Peyer's patch (tissue), 4 donors: ENCODE results near the gene MRAS. TPM values are rescaled to one million over a fixed set of nuclear protein-coding genes. Genes with fewer than 3 reads are reported as not detected.

Experiments used
- DNase-seq, 3 donors: peaks; one replicate each; pipeline ENCODE4 v3.0.0-alpha.2; 2017 to 2019
- H3K27ac ChIP-seq, 4 donors: fragments of 200-600 bp; sonication (generic); one replicate each; pipeline ENCODE4 v1.5.1; 2016 to 2019
- H3K27me3 ChIP-seq, 2 donors: fragments of 200-600 bp; sonication (generic); one replicate each; pipeline ENCODE4 v1.5.1; 2019
- H3K36me3 ChIP-seq, 3 donors: fragments of 200-600 bp; sonication (generic); one replicate each; pipeline ENCODE4 v1.5.1; 2016 to 2019
- H3K4me1 ChIP-seq, 4 donors: fragments of 200-600 bp; sonication (generic); one replicate each; pipeline ENCODE4 v1.5.1; 2016 to 2019
- H3K4me3 ChIP-seq, 4 donors: fragments of 200-600 bp; sonication (generic); 1 replicate in 3 of 4; 2 replicates in 1 of 4; pipeline ENCODE4 v1.5.1; 2016 to 2019; ENCODE audit warnings: mild to moderate bottlenecking in 1 of 4
- H3K9me3 ChIP-seq, 4 donors: fragments of 200-600 bp; sonication (generic); one replicate each; pipeline ENCODE4 v1.5.1; 2016 to 2019; ENCODE audit warnings: mild to moderate bottlenecking in 1 of 4
- POLR2A ChIP-seq, 2 donors: fragments of 450-650 bp; IDR thresholded peaks; one replicate each; pipeline ENCODE4 v1.5.1; 2017; ENCODE audit warnings: antibody characterized with exemption in 2 of 2, mild to moderate bottlenecking in 2 of 2, moderate library complexity in 2 of 2
- total RNA-seq, 4 donors: library from RNA; depleted of rRNA; stranded (reverse); fragments of >200 nt; gene quantifications; one replicate each; pipeline ENCODE4 v1.1.0, GENCODE V29; 2016
- TF ChIP-seq, protein P1 (sequence below), 6 experiments: fragments of 450-650 bp in 4 of 6; fragments of 200-600 bp in 2 of 6; sonication (generic) in 1 of 6; IDR thresholded peaks; one replicate each; pipeline ENCODE4 v1.5.1; 2017 to 2019; ENCODE audit warnings: antibody characterized with exemption in 6 of 6, mild to moderate bottlenecking in 3 of 6, moderate library complexity in 1 of 6

The MRAS gene
- total RNA-seq, 4 donors from 2014 or later, result 1.2 to 7.4 (median 3.0) TPM

DNA sequence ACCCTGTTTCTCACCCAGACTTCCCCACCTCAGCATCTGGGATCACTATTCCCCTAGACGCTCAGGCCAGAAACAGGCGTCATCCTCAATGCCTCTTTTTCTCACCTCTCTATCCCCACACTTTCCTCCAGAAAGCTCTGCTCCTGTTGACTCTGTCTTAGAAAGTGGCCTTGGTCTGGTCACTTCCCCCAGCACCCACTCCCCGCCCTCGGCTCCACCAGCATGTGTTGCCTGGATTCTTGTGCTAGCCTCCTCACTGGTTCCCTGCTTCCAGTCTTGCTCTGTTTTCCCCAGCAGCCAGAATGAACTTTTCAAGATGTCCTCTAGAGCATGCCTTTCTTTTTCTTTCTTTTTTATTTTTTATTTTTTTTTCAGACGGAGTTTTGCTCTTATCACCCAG is 46.3 kb downstream of the MRAS start:
- no peaks in the 10 kb centered on the region for H3K4me1 ChIP-seq
- no peak overlapping the region for H3K4me3 ChIP-seq
- H3K36me3 ChIP-seq, result no peaks in the 10 kb centered on the region
- H3K9me3 ChIP-seq, result no peaks in the 10 kb centered on the region
- TF ChIP-seq, protein P1, sequence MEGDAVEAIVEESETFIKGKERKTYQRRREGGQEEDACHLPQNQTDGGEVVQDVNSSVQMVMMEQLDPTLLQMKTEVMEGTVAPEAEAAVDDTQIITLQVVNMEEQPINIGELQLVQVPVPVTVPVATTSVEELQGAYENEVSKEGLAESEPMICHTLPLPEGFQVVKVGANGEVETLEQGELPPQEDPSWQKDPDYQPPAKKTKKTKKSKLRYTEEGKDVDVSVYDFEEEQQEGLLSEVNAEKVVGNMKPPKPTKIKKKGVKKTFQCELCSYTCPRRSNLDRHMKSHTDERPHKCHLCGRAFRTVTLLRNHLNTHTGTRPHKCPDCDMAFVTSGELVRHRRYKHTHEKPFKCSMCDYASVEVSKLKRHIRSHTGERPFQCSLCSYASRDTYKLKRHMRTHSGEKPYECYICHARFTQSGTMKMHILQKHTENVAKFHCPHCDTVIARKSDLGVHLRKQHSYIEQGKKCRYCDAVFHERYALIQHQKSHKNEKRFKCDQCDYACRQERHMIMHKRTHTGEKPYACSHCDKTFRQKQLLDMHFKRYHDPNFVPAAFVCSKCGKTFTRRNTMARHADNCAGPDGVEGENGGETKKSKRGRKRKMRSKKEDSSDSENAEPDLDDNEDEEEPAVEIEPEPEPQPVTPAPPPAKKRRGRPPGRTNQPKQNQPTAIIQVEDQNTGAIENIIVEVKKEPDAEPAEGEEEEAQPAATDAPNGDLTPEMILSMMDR (IDR thresholded peaks at IDR 0.05), result no peak
- TF ChIP-seq POLR2A (IDR thresholded peaks at IDR 0.05), result no peak
- H3K27ac ChIP-seq, result no peak overlapping the region
- DNase-seq, result no peak
- H3K27me3 ChIP-seq, result no peaks in the 10 kb centered on the region

DNA sequence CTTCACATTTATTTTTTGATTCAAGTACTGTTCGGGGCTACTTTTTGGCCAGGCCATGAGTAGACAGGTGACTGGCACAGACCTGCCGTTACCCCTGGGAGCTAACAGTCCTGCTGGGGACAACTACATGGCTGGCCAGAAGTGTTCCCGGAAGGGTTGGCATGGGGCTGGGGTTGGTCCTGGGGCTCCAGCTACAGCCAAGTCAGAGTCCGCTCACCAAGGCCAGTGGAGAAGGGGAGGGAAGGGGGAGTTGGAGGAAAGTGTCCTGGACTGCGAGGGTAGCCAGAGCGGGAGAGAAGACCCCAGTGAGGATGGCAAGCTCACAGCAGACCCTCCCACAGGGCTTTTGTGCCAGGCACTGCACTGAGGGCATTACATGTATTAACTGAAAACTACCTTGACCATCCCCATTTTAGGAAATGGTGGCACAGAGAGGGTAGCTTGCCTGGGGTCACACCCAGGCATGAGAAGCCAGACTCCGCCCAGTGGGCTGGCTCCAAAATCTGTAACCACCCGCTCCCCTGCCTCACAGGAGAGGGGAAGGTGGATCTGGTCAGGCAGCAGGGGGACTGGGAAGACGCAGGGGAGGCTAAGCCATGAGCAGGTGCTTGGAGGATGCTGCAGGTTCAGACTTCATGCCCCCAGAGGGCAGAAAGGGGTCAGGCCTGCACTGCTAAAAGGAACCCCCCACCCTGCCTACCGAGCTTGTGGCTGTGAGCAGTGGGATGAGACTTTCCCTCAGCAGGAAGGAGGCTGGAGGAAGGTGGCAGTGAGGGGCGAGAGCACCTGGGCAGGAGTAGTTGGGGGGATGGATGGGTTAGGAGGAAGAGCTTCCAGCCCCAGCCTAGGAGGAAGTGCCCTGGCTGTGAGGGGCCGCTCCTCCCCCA is 47.7 kb downstream of the MRAS start:
- Histone ChIP-seq H3K27ac (no peak overlapping the region), H3K36me3 (no peaks in the 10 kb centered on the region), H3K27me3 (no peaks in the 10 kb centered on the region), H3K9me3 (no peaks in the 10 kb centered on the region), H3K4me3 (no peak overlapping the region), H3K4me1 (no peaks in the 10 kb centered on the region)
- no peak for TF ChIP-seq POLR2A (IDR thresholded peaks at IDR 0.05)
- TF ChIP-seq, protein P1 (IDR thresholded peaks at IDR 0.05), result no peak
- no peak for DNase-seq

DNA sequence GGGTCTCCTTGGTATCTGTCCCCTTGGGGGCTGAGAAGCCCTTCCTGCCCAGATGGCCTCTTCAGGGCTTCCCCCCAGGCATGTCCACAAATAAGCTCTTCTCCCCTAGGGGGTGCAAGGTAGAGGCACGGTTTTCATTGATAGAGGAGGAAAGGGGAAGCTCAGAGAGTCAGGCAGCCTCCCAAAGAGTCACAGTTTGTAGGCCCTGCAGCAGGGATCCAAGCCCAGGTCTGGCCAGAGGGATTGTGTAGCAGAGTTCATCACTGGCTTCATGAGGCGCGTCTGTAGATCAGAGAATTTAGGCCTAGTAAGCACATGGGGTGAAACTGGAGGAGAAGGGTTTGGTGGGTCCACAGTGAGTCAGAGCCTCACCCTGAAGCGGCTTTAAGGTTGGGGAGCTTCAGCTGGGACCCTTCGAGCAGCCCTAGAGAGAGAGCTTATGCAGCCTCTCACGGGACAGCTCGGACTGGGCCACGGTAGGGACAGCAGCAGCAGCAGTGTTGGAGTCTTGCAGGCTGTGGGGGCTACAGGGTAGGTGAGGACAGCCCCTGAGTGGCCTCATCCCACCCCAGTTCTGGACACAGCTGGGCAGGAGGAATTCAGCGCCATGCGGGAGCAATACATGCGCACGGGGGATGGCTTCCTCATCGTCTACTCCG is 48.5 kb downstream of the MRAS start:
- Histone ChIP-seq H3K4me3 (no peak overlapping the region), H3K9me3 (no peaks in the 10 kb centered on the region), H3K36me3 (no peaks in the 10 kb centered on the region), H3K27me3 (no peaks in the 10 kb centered on the region), H3K4me1 (no peaks in the 10 kb centered on the region), H3K27ac (no peak overlapping the region)
- TF ChIP-seq, protein P1 (IDR thresholded peaks at IDR 0.05), result no peak
- no peak for TF ChIP-seq POLR2A (IDR thresholded peaks at IDR 0.05)
- no peak for DNase-seq

DNA sequence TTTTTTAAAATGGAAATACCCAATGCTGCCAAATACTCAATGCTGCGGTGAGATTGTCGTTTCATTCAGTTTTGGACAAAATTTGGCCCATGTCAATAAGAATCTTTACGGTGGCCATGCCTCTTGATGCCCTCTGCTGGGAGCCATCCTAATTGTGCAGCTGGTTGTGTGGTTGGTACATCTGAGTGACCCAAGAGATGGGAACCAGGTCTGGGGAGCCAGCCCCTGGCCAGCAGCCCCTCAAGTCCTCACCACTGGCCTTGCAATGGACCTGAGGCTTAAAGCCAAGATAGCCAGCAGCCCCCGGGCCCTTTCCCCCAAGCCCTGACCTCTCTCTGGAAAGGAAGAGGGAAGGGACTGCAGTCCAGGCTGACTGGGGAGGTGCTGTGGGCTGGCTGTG is 49.6 kb downstream of the MRAS start:
- no peak for TF ChIP-seq POLR2A (IDR thresholded peaks at IDR 0.05)
- TF ChIP-seq, protein P1 (IDR thresholded peaks at IDR 0.05), result no peak
- Histone ChIP-seq H3K4me1 (no peaks in the 10 kb centered on the region), H3K27me3 (no peaks in the 10 kb centered on the region), H3K4me3 (no peak overlapping the region), H3K36me3 (no peaks in the 10 kb centered on the region), H3K9me3 (no peaks in the 10 kb centered on the region), H3K27ac (no peak overlapping the region)
- no peak for DNase-seq

DNA sequence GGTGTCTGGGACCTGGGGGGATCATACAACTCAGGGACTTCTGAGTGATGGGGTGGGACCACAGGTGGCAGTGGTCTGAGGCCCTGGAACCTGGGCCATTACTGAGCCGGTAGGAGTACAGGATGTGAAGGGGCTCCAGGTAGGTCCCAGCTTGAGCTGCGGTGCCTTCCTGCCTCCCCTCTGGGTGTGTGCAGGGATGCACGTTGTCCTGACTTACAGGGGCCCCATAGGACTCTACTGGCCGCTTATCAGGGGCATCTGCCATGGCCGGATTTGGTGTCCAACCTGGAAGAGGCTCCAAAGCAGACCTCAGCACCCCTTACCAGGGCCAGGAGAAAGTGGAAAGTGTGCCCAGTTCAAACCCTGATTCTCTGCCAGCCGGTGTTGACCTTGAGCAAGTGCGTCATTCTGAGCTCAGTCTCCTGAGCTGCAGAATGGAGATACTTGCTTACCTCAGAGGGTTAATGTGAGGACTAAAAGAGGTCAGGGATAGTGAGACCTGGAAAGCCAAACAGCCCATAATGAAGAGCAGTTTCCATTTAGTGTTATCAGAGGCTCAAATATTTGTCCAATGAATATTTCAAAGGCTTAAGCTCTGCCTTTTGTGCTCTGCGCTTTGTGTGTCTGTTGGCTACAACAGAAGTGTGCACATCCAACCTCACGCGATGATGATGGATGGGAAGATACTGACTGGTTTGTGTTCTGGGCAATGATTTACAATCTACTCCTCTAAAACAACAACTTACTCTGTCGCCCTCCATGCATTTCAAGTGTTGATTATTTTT is 50.6 kb downstream of the MRAS start:
- Histone ChIP-seq H3K4me1 (no peaks in the 10 kb centered on the region), H3K27ac (no peak overlapping the region), H3K9me3 (no peaks in the 10 kb centered on the region), H3K27me3 (no peaks in the 10 kb centered on the region), H3K4me3 (no peak overlapping the region), H3K36me3 (no peaks in the 10 kb centered on the region)
- no peak for DNase-seq
- TF ChIP-seq, protein P1 (IDR thresholded peaks at IDR 0.05), result no peak
- TF ChIP-seq POLR2A (IDR thresholded peaks at IDR 0.05), result no peak
